ENCODE measurements around the gene CNTNAP2.

The CNTNAP2 gene

GRCh38 chr7:147015999-147016398, 899.4 kb downstream of the CNTNAP2 start:
- no peak for DNase-seq (ENCODE audit: low read depth)

- DNase-seq (ENCODE audit: low read depth): no peak
Measured at GRCh38 chr7:147022056-147022455, 905.5 kb downstream of the CNTNAP2 start.

- no peak for DNase-seq (ENCODE audit: low read depth)
Measured at GRCh38 chr7:147023440-147023839, 906.8 kb downstream of the CNTNAP2 start.

- no peak for DNase-seq (ENCODE audit: low read depth)
Measured at GRCh38 chr7:147029953-147030352, 913.4 kb downstream of the CNTNAP2 start.

GRCh38 chr7:147033641-147034040, 917.0 kb downstream of the CNTNAP2 start:
- DNase-seq (ENCODE audit: low read depth): no peak

GRCh38 chr7:147041438-147041837, 924.8 kb downstream of the CNTNAP2 start:
- DNase-seq (ENCODE audit: low read depth): no peak

- DNase-seq (ENCODE audit: low read depth): no peak
Measured at GRCh38 chr7:147044941-147045340, 928.3 kb downstream of the CNTNAP2 start.

- no peak for DNase-seq (ENCODE audit: low read depth)
Measured at GRCh38 chr7:147047696-147048095, 931.1 kb downstream of the CNTNAP2 start.

- DNase-seq (ENCODE audit: low read depth): no peak
Measured at GRCh38 chr7:147048864-147049263, 932.3 kb downstream of the CNTNAP2 start.

- DNase-seq (ENCODE audit: low read depth): no peak
Measured at GRCh38 chr7:147052818-147053217, 936.2 kb downstream of the CNTNAP2 start.

GRCh38 chr7:147053746-147054145, 937.1 kb downstream of the CNTNAP2 start:
- DNase-seq (ENCODE audit: low read depth): no peak

- no peak for DNase-seq (ENCODE audit: low read depth)
Measured at GRCh38 chr7:147060070-147060469, 943.5 kb downstream of the CNTNAP2 start.

GRCh38 chr7:147062897-147063296, 946.3 kb downstream of the CNTNAP2 start:
- no peak for DNase-seq (ENCODE audit: low read depth)

GRCh38 chr7:147068842-147069241, 952.2 kb downstream of the CNTNAP2 start:
- DNase-seq (ENCODE audit: low read depth): no peak

GRCh38 chr7:147069771-147070170, 953.2 kb downstream of the CNTNAP2 start:
- DNase-seq (ENCODE audit: low read depth): no peak

GRCh38 chr7:147070886-147071285, 954.3 kb downstream of the CNTNAP2 start:
- no peak for DNase-seq (ENCODE audit: low read depth)

GRCh38 chr7:147071536-147071935, 954.9 kb downstream of the CNTNAP2 start:
- DNase-seq (ENCODE audit: low read depth): no peak

GRCh38 chr7:147078312-147078711, 961.7 kb downstream of the CNTNAP2 start:
- no peak for DNase-seq (ENCODE audit: low read depth)

GRCh38 chr7:147079083-147079482, 962.5 kb downstream of the CNTNAP2 start:
- no peak for DNase-seq (ENCODE audit: low read depth)

GRCh38 chr7:147079921-147080420, 963.4 kb downstream of the CNTNAP2 start:
- no peak for DNase-seq (ENCODE audit: low read depth)

- no peak for DNase-seq (ENCODE audit: low read depth)
Measured at GRCh38 chr7:147081117-147081516, 964.5 kb downstream of the CNTNAP2 start.

GRCh38 chr7:147089051-147089461, 972.5 kb downstream of the CNTNAP2 start:
- DNase-seq (ENCODE audit: low read depth): no peak

- no peak for DNase-seq (ENCODE audit: low read depth)
Measured at GRCh38 chr7:147089608-147090007, 973.0 kb downstream of the CNTNAP2 start.

- DNase-seq (ENCODE audit: low read depth): no peak
Measured at GRCh38 chr7:147096629-147097028, 980.0 kb downstream of the CNTNAP2 start.

GRCh38 chr7:147103224-147103623, 986.6 kb downstream of the CNTNAP2 start:
- DNase-seq (ENCODE audit: low read depth): no peak
